HK-2 (cell line): ENCODE results near the gene IFI30.

Experiments
- DNase-seq: peaks from one replicate; pipeline ENCODE4 v3.0.0-alpha.2; 2018; ENCODE audit not compliant: unreplicated experiment

IFI30 gene

DNA sequence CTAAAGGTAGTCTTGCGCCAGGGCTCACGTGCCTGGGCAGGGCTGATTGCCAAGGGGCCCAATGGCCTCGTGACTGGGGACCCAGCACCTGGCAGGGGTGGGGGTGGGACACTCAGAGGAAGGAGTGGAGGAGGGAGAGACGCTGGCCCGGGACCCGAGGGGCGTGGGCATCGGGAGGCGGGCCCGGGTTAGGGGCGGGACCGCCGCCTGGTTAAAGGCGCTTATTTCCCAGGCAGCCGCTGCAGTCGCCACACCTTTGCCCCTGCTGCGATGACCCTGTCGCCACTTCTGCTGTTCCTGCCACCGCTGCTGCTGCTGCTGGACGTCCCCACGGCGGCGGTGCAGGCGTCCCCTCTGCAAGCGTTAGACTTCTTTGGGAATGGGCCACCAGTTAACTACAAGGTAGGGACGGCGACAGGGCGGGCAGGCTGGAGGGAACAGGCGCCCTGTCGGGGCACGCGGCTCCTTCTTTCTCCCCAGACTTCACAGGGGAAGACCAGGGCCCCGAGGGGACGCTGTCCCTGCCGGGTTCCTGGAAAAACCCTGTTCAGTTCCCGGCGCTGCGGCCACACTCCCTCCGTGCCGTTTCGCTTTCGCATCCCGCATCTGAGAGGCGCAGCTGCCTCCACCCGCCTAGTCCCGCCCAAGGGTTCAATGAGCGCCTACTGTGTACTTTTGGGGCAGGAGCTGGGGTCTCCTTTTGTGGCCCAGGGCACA, at the start of gene IFI30:
Gene IFI30 (plus strand): TSS at position 242 of the 717 bp plus-strand sequence. CDS start 29 bp downstream, at position 271.
- DNase-seq, result peak; percentile 75

DNA sequence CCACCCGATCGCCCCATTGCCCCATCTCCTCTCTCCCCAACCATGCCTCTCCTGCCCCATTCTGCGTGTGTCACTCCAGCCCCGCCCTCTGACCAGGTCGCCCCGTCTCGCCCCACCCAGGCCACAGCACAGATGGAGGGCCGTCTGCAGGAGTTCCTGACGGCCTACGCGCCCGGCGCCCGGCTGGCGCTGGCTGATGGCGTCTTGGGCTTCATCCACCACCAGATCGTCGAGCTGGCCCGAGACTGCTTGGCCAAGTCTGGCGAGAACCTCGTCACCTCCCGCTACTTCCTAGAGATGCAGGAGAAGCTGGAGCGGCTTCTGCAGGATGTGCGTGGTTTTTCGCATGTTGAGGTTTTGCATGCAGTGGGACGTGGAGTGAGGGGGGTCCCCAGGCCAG, 49.8 kb upstream of the IFI30 start:
- no peak for DNase-seq

DNA sequence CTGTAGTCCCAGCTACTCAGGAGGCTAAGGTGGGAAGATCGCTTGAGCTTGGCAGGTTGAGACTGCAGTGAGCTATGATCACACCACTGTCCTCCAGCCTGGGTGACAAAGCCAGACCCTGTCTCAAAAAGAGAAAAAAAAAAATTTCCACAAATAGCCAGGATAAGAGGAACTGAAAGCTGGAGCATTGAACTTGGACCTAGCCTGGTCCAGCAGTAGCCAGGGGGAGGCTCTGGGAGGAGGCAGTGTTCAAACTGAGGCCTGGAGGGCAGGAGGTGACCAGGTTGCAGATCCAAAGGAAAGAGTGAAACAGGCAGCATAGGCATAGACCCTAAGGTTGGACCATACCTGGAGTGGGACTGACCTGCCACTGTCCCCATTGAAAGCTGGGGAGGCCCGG, 47.5 kb upstream of the IFI30 start:
- no peak for DNase-seq

DNA sequence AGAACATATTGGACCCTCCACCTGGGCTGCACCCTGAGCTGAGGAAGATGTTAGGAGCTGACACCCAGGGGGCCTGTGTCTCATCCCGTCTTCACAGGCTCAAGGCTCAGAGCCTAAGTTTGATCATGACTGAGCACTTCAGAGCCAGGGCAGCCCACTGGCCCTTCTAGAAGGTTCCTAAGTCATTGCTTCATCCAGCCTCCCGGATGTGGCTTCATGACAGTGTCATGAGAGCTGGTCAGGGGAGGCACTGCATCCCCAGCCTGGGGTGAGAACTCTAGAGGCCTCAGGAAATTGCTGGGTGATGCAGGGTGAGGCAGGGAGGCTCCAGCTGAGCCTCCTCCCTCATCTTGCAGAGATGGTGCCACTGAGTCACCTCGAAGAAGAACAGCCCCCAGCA, 45.6 kb upstream of the IFI30 start:
- DNase-seq, result peak; percentile 27

DNA sequence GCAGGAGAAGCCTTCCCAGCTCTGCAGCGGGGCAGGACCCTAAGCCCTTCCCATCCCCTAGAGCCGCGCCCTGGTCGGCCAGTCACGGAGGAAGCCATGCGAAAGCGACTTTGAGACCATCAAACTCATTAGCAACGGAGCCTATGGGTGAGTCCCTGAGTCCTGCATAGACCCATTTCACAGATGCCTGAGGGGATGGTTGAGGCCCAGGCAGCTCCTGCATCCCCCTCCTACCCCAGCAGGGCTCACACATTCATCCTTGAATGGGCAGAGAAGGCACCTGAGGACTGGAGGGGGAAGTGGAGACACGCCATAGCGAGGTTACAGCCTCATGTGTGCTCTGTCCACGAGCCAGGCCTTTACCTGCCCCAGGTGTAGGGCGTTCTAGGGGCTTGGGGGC, 44.8 kb upstream of the IFI30 start:
- DNase-seq, result no peak

DNA sequence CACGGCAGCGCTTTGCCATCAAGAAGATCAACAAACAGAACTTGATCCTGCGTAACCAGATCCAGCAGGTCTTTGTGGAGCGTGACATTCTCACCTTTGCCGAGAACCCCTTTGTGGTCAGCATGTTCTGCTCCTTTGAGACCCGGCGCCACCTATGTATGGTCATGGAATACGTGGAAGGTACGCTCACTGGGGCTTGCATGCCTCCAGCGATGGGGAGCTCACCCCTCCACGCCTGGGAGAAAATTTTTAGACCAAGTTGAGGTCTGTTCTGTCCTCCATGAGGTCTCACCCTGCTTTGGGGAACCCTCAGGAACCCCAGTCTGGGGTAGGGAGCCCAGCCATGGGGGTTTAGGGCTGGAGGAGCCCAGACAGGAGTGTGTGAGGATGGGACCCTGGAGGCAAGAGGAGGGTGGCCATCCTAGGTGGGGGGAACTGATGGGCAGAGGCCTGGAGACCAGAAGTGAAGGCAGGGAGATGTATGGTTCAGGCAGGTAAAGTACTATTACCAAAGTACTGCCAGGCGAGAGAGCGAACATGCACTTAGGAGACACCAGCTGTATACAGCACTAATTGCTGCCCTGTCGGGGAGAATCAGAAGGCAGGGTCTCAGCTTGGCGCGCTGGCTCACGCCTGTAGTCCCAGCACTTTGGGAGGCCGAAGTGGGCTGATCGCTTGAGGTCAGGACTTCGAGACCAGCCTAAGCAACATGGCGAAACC, 42.9 kb upstream of the IFI30 start:
- DNase-seq, result no peak

GRCh38 chr19:18131841-18132596, 41.6 kb upstream of the IFI30 start:
- no peak for DNase-seq

DNA sequence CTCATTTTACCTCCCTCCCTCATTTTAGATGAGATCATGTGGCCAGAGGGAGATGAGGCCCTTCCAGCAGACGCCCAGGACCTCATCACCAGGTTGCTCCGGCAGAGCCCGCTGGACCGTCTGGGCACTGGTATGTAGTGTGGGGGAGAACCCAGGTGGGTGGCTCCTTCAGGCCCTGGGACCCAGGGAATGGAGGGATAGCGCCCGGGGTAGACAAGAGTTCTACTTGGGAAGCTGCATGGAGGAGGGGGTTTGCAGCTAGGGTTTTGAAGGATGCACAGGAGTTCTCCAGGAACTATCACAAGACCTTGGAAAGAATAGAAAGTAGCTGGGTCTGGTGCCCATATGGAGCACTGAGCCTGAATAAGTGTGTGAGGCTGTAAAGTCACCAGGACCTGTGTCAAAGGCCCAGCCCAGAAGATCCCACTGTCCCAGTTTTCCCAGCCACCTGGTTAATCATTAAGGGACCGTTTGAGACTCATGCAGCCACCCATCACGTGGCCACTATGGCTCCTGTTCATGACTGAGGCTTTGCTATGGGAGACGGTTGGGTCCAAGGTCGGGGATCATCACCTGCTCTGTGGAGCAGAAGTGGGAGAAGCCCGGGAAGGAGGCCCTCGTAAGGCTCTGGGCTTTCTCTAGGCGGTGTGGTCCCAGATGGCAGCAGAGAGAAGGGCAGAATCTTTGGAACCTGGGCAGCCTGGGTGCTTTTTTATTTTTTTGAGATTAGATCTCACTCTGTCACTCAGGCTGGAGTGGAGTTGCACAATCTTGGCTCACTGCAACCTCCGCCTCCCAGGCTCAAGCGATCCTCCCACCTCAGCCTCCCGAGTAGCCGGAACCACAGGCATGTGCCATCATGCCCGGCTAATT, 37.7 kb upstream of the IFI30 start:
- DNase-seq, result peak; percentile 66

DNA sequence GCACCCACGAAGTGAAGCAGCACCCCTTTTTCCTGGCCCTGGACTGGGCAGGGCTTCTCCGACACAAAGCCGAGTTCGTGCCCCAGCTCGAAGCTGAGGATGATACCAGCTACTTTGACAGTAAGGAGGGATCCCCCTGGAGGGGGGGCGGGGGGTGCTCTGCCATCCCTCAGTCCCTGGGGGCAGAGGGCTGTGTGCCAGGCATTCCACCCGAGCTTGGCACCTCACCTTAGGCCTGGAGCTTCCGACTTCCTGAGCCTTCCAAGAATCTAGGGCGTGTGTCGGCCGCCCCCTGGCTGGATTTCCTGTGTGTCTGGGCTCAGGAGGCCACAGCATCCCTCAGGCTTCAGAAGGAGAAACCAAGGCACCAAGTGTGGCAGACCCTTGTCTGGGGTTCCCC, 36.4 kb upstream of the IFI30 start:
- no peak for DNase-seq

- no peak for DNase-seq
Measured at GRCh38 chr19:18137657-18138339, 35.8 kb upstream of the IFI30 start.

GRCh38 chr19:18140473-18140872, 33.1 kb upstream of the IFI30 start:
- DNase-seq, result no peak

DNA sequence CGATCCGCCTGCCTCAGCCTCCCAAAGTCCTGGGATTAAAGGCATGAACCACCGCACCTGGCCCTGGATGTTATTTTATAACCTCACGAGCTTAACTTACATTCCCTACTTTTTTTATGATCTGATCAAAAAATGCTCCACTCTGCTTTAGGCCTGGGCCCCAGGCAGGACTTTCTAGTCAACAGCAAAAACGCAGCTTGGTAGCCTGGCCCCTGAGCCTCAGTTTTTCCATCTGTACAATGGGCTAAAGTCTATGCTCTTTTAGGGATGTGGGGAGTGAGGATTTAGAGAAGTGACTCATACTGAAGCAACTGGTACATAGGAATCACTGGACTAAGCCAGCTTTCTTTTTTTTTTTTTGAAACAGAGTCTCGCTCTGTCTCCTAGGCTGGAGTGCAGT, 32.6 kb upstream of the IFI30 start:
- no peak for DNase-seq

DNA sequence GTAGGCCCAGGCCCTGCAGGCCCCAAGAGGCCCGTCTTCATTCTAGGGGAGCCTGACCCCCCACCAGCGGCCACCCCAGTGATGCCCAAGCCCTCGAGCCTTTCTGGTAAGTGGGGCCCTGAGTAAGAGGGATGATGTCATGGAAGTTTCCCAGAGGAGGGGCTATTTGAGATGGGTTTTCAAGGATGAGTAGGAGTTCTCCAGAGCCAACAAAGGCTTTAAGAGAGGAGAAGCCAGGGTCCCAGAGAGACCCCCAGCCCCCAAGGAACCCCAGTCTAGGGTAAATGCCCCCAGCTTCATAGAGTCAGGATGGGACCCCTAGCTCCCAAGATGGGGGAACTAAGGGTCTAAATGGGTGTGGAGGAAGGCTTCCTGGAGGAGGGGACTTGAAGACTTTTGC, 29.7 kb upstream of the IFI30 start:
- no peak for DNase-seq

DNA sequence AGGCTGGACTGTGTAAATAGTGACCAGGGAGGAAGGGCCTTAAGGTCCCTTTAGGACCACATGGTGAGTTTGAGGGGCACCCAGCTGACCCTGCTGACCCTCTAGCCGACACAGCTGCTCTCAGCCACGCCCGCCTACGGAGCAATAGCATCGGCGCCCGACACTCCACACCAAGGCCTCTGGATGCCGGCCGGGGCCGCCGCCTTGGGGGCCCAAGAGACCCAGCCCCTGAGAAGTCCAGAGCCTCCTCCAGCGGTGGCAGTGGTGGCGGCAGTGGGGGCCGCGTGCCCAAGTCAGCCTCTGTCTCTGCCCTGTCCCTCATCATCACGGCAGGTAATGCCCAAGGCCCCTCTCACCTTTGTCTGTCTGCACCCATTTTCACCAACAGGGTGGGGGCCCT, 29.3 kb upstream of the IFI30 start:
- DNase-seq, result no peak

- DNase-seq, result no peak
Measured at GRCh38 chr19:18144906-18145305, 28.7 kb upstream of the IFI30 start.

DNA sequence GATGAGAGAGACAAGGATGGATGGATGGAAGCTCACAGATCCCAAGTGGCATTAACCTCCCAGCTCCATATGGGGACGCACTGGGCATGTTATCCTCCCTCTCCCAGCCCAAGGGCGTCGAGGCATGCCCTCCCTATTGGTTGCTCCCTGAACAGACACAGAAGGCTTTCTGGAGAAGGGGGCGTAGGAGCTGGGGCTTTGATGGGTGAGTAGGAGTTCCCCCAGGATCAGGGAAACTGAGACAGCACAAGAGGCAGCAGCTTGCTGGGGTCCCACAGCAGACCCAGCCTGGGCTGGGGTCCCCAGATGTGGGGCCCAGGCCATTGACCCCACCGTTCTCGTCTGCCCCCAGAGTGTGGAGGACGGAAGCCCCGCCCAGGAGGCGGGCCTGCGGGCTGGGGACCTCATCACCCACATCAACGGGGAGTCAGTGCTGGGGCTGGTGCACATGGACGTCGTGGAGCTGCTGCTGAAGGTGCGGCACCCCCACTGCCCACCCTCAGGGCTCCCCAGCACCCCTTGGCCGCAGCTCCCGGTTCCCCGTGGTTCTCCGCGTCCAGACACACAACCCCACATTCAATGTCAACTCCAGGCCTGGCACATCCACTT, 28.1 kb upstream of the IFI30 start:
- DNase-seq, result no peak

DNA sequence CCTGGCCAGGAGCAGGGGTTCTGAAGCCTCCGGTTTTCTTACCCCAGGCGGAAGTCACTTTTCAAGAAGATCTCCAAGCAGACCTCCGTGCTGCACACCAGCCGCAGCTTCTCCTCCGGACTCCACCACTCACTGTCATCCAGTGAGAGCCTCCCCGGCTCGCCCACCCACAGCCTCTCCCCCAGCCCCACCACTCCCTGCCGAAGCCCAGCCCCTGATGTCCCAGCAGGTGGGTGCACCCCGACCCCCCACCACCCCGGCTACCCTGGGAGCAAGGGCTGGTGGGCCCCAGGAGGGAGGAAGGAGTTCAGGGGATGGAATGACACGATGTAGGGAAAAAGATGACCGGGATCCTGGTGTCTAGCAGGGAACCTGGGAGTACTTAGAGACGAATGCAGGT, 26.2 kb upstream of the IFI30 start:
- DNase-seq, result no peak

GRCh38 chr19:18149596-18149975, 24.0 kb upstream of the IFI30 start:
- no peak for DNase-seq

- DNase-seq, result no peak
Measured at GRCh38 chr19:18150776-18151624, 22.6 kb upstream of the IFI30 start.

GRCh38 chr19:18152442-18152816, 21.2 kb upstream of the IFI30 start:
- DNase-seq, result peak; percentile 98
